Transverse colon (tissue), 4 donors: ENCODE measurements around the gene NECTIN1.

Source experiments
- EP300 ChIP-seq: sonication (generic); formaldehyde crosslinking; IDR thresholded peaks from one replicate; pipeline ENCODE4 v1.6.1; 2017; ENCODE audit warnings: antibody characterized with exemption, low read depth
- POLR2A ChIP-seq: fragments of 450-650 bp; IDR thresholded peaks from one replicate; pipeline ENCODE4 v1.6.1; 2016; ENCODE audit warnings: antibody characterized with exemption, mild to moderate bottlenecking, moderate library complexity
- POLR2AphosphoS5 ChIP-seq, 3 donors: sonication (generic); formaldehyde crosslinking; IDR thresholded peaks; one replicate each; pipeline ENCODE4 v1.6.1; 2016; ENCODE audit warnings: antibody characterized with exemption in 3 of 3
- TF ChIP-seq, protein P1 (sequence below), 5 experiments: fragments of 200-600 bp in 3 of 5; fragments of 450-650 bp in 2 of 5; sonication (generic) in 3 of 5; IDR thresholded peaks; 1 replicate in 2 of 5; 2 replicates in 3 of 5; pipeline ENCODE4 v1.5.1; 2016 to 2017; ENCODE audit warnings: antibody characterized with exemption in 5 of 5, inconsistent platforms in 3 of 5, mild to moderate bottlenecking in 2 of 5, moderate library complexity in 1 of 5

DNA sequence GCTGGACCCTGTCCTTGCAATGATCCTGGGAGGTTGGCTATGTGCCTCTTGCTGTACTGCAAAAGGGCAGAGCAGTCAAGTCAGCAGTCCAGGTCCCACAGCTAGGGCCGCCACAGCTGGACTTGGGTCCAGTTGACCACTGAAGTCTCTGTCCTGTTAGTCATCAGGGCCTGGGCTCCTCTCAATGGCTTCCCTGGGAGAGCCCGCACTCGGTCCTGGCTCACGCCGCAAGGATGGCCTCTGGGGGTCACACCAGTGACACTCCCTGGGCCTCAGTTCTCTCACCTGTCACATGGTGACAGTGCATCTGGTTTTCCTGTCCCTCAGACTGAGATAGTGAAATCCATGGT, 85.1 kb downstream of the NECTIN1 start:
- no peak for TF ChIP-seq POLR2A
- TF ChIP-seq, protein P1, sequence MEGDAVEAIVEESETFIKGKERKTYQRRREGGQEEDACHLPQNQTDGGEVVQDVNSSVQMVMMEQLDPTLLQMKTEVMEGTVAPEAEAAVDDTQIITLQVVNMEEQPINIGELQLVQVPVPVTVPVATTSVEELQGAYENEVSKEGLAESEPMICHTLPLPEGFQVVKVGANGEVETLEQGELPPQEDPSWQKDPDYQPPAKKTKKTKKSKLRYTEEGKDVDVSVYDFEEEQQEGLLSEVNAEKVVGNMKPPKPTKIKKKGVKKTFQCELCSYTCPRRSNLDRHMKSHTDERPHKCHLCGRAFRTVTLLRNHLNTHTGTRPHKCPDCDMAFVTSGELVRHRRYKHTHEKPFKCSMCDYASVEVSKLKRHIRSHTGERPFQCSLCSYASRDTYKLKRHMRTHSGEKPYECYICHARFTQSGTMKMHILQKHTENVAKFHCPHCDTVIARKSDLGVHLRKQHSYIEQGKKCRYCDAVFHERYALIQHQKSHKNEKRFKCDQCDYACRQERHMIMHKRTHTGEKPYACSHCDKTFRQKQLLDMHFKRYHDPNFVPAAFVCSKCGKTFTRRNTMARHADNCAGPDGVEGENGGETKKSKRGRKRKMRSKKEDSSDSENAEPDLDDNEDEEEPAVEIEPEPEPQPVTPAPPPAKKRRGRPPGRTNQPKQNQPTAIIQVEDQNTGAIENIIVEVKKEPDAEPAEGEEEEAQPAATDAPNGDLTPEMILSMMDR (IDR thresholded peaks at IDR 0.05): no peak
- TF ChIP-seq EP300: no peak
- TF ChIP-seq POLR2AphosphoS5 (IDR thresholded peaks at IDR 0.05): no peak
